A549 (cell line): ENCODE data around the gene PPARA. TPM values are rescaled to one million over a fixed set of nuclear protein-coding genes. Genes with fewer than 3 reads are reported as not detected.

Experiments
- ATAC-seq, 2 experiments: fragments of 200-7000 bp in 1 of 2; fragments of >200 bp in 1 of 2; cut with Nextera tagmentation in 1 of 2; cut with Tn5 transposase in 1 of 2; 3 replicates each; pipeline versions ENCODE4 v1.8.0 to v1.9.1; 2018 to 2020; ENCODE audit warnings: mild to moderate bottlenecking in 1 of 2, moderate library complexity in 1 of 2
- CTCF ChIA-PET: fragments of 300-600 bp; sonication (Branson Sonifier 250); formaldehyde crosslinking; extraction: SDS; loops from one replicate; lab custom pipeline; 2021; ENCODE audit warnings: antibody characterized with exemption, inconsistent platforms; lab: Yijun Ruan, JAX
- POLR2A ChIA-PET: fragments of 350-600 bp; formaldehyde crosslinking; extraction: SDS; loops from one replicate; lab custom pipeline; 2021; ENCODE audit warnings: antibody characterized with exemption, inconsistent platforms; lab: Yijun Ruan, JAX
- DNase-seq, 2 experiments: peaks; one replicate each; pipeline versions ENCODE4 v3.0.0 to v3.0.0-alpha.2; 2011 to 2016; ENCODE audit warnings: low read depth in 1 of 2, low spot score in 1 of 2
- FAIRE-seq: peaks from 2 replicates; lab custom pipeline; 2011; peaks lifted over from hg19 to GRCh38; lab: Jason Lieb, UNC
- H3K27ac ChIP-seq, 2 experiments: fragments of >200 bp; sonication (Bioruptor Twin); formaldehyde crosslinking; 3 replicates each; pipeline ENCODE4 v1.5.1; 2016 to 2017
- H3K4me1 ChIP-seq: fragments of >200 bp; sonication (Bioruptor Twin); formaldehyde crosslinking; 3 replicates; pipeline ENCODE4 v1.6.1; 2016
- H3K4me2 ChIP-seq: fragments of >200 bp; sonication (Bioruptor Twin); formaldehyde crosslinking; 3 replicates; pipeline ENCODE4 v1.6.1; 2016
- H3K4me3 ChIP-seq: fragments of >200 bp; sonication (Bioruptor Twin); formaldehyde crosslinking; 3 replicates; pipeline ENCODE4 v1.5.1; 2016
- H3K9me3 ChIP-seq: fragments of >200 bp; sonication (Bioruptor Twin); formaldehyde crosslinking; 3 replicates; pipeline ENCODE4 v1.6.1; 2016
- ATOH8 ChIP-seq: fragments of 250-450 bp; sonication (Bioruptor Pico); IDR thresholded peaks from 2 replicates; pipeline ENCODE4 v1.5.0; 2020; ENCODE audit warnings: low read depth, mild to moderate bottlenecking, moderate library complexity
- CHD2 ChIP-seq: fragments of 150-350 bp; IDR thresholded peaks from 2 replicates; pipeline ENCODE4 v1.6.1; 2014; ENCODE audit warnings: low read length; ENCODE audit not compliant: partially characterized antibody
- ESRRA ChIP-seq: fragments of 150-350 bp; IDR thresholded peaks from 2 replicates; pipeline ENCODE4 v1.6.1; 2014; ENCODE audit warnings: mild to moderate bottlenecking, low read length, borderline replicate concordance
- HDAC2 ChIP-seq: fragments of 200-600 bp; sonication (generic); IDR thresholded peaks from 2 replicates; pipeline ENCODE4 v1.6.1; 2016
- HOXB5 ChIP-seq: fragments of 250-450 bp; sonication (Bioruptor Pico); IDR thresholded peaks from 2 replicates; pipeline ENCODE4 v1.5.0; 2020; ENCODE audit warnings: mild to moderate bottlenecking, moderate library complexity
- MAFK ChIP-seq: fragments of 450-650 bp; IDR thresholded peaks from 2 replicates; pipeline ENCODE4 v1.6.1; 2014; ENCODE audit not compliant: partially characterized antibody
- MAX ChIP-seq: IDR thresholded peaks from 2 replicates; pipeline ENCODE4 v1.6.1; 2012
- NR3C1 ChIP-seq: fragments of >200 bp; sonication (Bioruptor Twin); formaldehyde crosslinking; IDR thresholded peaks from 3 replicates; pipeline ENCODE4 v1.6.1; 2017
- PBX3 ChIP-seq: IDR thresholded peaks from 2 replicates; pipeline ENCODE4 v1.6.1; 2012
- PHF8 ChIP-seq: fragments of 200-600 bp; sonication (generic); IDR thresholded peaks from 2 replicates; pipeline ENCODE4 v1.6.1; 2016; ENCODE audit warnings: low read depth, mild to moderate bottlenecking, antibody characterized with exemption, moderate library complexity, borderline replicate concordance
- POLR2A ChIP-seq: IDR thresholded peaks from 2 replicates; pipeline ENCODE4 v1.6.1; 2012; ENCODE audit warnings: mild to moderate bottlenecking, low read length
- RAD21 ChIP-seq, 2 experiments: fragments of >200 bp in 1 of 2; sonication (Bioruptor Twin) in 1 of 2; formaldehyde crosslinking in 1 of 2; IDR thresholded peaks in 1 of 2; conservative IDR thresholded peaks in 1 of 2; 2 replicates in 1 of 2; 3 replicates in 1 of 2; pipeline ENCODE4 v1.6.1; 2012 to 2018; ENCODE audit warnings: inconsistent platforms in 1 of 2
- RARB ChIP-seq: fragments of 250-450 bp; sonication (Bioruptor Pico); IDR thresholded peaks from 2 replicates; pipeline ENCODE4 v1.8.0; 2021; ENCODE audit warnings: mild to moderate bottlenecking, moderate library complexity
- TFCP2L1 ChIP-seq: fragments of 250-450 bp; sonication (Bioruptor Pico); IDR thresholded peaks from 2 replicates; pipeline ENCODE4 v1.5.0; 2021; ENCODE audit warnings: mild to moderate bottlenecking
- ZNF302 ChIP-seq: fragments of 250-450 bp; sonication (Bioruptor Pico); IDR thresholded peaks from 2 replicates; pipeline ENCODE4 v1.9.0; 2021; ENCODE audit warnings: inconsistent platforms, mild to moderate bottlenecking, moderate library complexity
- ZSCAN20 ChIP-seq: fragments of 250-450 bp; sonication (Bioruptor Pico); IDR thresholded peaks from 2 replicates; pipeline ENCODE4 v1.8.0; 2022; ENCODE audit warnings: mild to moderate bottlenecking, moderate library complexity
- WGBS: methylation state at CpG from one replicate; pipeline ENCODE4 v1.1.6; 2017; ENCODE audit errors: missing lambda C conversion rate; 5-methylcytosine and 5-hydroxymethylcytosine counted together
- polyA plus RNA-seq, 4 experiments: library from polyadenylated mRNA; depleted of rRNA in 3 of 4; stranded (reverse); fragments of >200 nt; fragmentation: RNase III in 1 of 4; extraction: RNeasy Plus Mini Kit Qiagen cat#74134 plus additional on column Dnase treatment in 1 of 4; gene quantifications; 2 replicates in 3 of 4; 3 replicates in 1 of 4; pipeline ENCODE4 v1.2.3, GENCODE V29; 2011 to 2017
- TF ChIP-seq, protein P1 (sequence below): fragments of >200 bp; sonication (Bioruptor Twin); formaldehyde crosslinking; IDR thresholded peaks from 3 replicates; pipeline ENCODE4 v1.6.1; 2016
- TF ChIP-seq, protein P2 (sequence below): IDR thresholded peaks from 2 replicates; pipeline ENCODE4 v1.6.1; 2012; ENCODE audit warnings: low read depth, borderline replicate concordance

The PPARA gene
- polyA plus RNA-seq, 2 of the 4 experiments (the other 2 are of a cell fraction), result 2.6 to 2.8 TPM

GRCh38 chr22:46125311-46125710, 25.0 kb upstream of the PPARA start:
- DNase-seq (no peak), ATAC-seq (no peak), FAIRE-seq (no peak)
- Histone ChIP-seq H3K27ac (no peak overlapping the region), H3K4me2 (no peak overlapping the region), H3K9me3 (no peaks in the 10 kb centered on the region), H3K4me3 (no peak overlapping the region), H3K4me1 (0 out of 3 replicates have a peak, but pooled peaks cover 4% of the 10 kb centered on the region)
- ChIA-PET POLR2A (no interaction called here), CTCF (interaction anchor here (1.1 to 10.0 kb wide), 4 partner anchors 8 to 189 kb away, joined by 4 to 272 read pairs (median 6); no protein-coding TSS in a partner anchor)
- TF ChIP-seq NR3C1 (no peak), PBX3 (no peak), HOXB5 (no peak), MAX (no peak), TFCP2L1 (no peak), ZSCAN20 (CRISPR knock-in tag) (no peak), ESRRA (no peak), POLR2A (no peak), HDAC2 (no peak), RARB (CRISPR knock-in tag) (no peak)
- TF ChIP-seq, protein P1, sequence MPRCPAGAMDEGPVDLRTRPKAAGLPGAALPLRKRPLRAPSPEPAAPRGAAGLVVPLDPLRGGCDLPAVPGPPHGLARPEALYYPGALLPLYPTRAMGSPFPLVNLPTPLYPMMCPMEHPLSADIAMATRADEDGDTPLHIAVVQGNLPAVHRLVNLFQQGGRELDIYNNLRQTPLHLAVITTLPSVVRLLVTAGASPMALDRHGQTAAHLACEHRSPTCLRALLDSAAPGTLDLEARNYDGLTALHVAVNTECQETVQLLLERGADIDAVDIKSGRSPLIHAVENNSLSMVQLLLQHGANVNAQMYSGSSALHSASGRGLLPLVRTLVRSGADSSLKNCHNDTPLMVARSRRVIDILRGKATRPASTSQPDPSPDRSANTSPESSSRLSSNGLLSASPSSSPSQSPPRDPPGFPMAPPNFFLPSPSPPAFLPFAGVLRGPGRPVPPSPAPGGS, result no peak
- TF ChIP-seq, protein P2, sequence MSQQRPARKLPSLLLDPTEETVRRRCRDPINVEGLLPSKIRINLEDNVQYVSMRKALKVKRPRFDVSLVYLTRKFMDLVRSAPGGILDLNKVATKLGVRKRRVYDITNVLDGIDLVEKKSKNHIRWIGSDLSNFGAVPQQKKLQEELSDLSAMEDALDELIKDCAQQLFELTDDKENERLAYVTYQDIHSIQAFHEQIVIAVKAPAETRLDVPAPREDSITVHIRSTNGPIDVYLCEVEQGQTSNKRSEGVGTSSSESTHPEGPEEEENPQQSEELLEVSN, result no peak
- 95% methylated on average over 3 of the region's 7 CpGs for WGBS

GRCh38 chr22:46125816-46126765, 24.2 kb upstream of the PPARA start:
- TF ChIP-seq PHF8 (no peak), RAD21 (conservative IDR thresholded peaks at IDR 0.05 in 1 of 2, IDR thresholded peaks at IDR 0.05 in 1 of 2) (no peak), ZNF302 (CRISPR knock-in tag) (no peak), MAFK (no peak), HOXB5 (no peak), ATOH8 (CRISPR knock-in tag) (no peak), CHD2 (no peak), ESRRA (no peak)
- Histone ChIP-seq H3K4me2 (no peak overlapping the region), H3K4me3 (no peak overlapping the region), H3K4me1 (0 out of 3 replicates have a peak, but pooled peaks cover 4% of the 10 kb centered on the region), H3K27ac (no peak overlapping the region), H3K9me3 (no peaks in the 10 kb centered on the region)
- FAIRE-seq (no peak), DNase-seq (no peak), ATAC-seq (no peak)
- ChIA-PET POLR2A (no interaction called here), CTCF (interaction anchor here (2.1 to 10.0 kb wide), 2 partner anchors 9 to 188 kb away, joined by 5 to 272 read pairs; no protein-coding TSS in a partner anchor)
- 88% methylated on average over 3 of the region's 33 CpGs for WGBS
